Peyer's patch (tissue), 4 donors: ENCODE measurements around the gene HMGA1.
"Not testable (repeated sequence)": the region's sequence is repeated elsewhere in the genome, so short reads cannot be mapped to it uniquely, and the experiment has no call there.

Experiments used
- POLR2A ChIP-seq, 2 donors: fragments of 450-650 bp; IDR thresholded peaks; one replicate each; pipeline ENCODE4 v1.5.1; 2017; ENCODE audit warnings: antibody characterized with exemption in 2 of 2, mild to moderate bottlenecking in 2 of 2, moderate library complexity in 2 of 2
- TF ChIP-seq, protein P1 (sequence below), 6 experiments: fragments of 450-650 bp in 4 of 6; fragments of 200-600 bp in 2 of 6; sonication (generic) in 1 of 6; IDR thresholded peaks; one replicate each; pipeline ENCODE4 v1.5.1; 2017 to 2019; ENCODE audit warnings: antibody characterized with exemption in 6 of 6, mild to moderate bottlenecking in 3 of 6, moderate library complexity in 1 of 6

DNA sequence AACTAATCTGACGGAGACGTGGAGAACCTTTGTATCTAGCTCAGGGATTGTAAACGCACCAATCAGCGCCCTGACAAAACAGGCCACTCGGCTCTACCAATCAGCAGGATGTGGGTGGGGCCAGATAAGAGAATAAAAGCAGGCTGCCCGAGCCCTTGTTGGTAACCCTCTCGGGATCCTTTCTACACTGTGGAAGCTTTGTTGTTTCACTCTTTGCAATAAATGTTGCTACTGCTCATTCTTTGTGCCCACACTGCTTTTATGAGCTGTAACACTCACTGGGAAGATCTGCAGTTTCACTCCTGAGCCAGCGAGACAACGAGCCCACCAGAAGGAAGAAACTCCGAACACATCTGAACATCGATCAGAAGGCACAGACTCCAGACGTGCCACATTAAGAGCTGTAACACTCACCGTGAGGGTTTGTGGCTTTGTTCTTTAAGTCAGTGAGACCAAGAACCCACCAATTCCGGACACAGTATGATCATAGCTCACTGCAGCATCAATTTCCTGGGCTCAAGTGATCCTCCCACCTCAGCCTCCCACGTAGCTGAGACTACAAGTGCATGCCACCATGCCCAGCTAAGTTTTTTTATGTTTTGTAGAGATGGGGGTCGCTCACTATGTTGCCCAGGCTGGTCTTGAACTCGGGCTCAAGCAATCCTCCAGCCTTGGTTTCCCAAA is 33.1 kb downstream of the HMGA1 start:
- TF ChIP-seq POLR2A (IDR thresholded peaks at IDR 0.05), result not testable (repeated sequence)
- TF ChIP-seq, protein P1, sequence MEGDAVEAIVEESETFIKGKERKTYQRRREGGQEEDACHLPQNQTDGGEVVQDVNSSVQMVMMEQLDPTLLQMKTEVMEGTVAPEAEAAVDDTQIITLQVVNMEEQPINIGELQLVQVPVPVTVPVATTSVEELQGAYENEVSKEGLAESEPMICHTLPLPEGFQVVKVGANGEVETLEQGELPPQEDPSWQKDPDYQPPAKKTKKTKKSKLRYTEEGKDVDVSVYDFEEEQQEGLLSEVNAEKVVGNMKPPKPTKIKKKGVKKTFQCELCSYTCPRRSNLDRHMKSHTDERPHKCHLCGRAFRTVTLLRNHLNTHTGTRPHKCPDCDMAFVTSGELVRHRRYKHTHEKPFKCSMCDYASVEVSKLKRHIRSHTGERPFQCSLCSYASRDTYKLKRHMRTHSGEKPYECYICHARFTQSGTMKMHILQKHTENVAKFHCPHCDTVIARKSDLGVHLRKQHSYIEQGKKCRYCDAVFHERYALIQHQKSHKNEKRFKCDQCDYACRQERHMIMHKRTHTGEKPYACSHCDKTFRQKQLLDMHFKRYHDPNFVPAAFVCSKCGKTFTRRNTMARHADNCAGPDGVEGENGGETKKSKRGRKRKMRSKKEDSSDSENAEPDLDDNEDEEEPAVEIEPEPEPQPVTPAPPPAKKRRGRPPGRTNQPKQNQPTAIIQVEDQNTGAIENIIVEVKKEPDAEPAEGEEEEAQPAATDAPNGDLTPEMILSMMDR (IDR thresholded peaks at IDR 0.05), result not testable (repeated sequence)
